Measurements from ENCODE around the gene OTULIN.

DNA sequence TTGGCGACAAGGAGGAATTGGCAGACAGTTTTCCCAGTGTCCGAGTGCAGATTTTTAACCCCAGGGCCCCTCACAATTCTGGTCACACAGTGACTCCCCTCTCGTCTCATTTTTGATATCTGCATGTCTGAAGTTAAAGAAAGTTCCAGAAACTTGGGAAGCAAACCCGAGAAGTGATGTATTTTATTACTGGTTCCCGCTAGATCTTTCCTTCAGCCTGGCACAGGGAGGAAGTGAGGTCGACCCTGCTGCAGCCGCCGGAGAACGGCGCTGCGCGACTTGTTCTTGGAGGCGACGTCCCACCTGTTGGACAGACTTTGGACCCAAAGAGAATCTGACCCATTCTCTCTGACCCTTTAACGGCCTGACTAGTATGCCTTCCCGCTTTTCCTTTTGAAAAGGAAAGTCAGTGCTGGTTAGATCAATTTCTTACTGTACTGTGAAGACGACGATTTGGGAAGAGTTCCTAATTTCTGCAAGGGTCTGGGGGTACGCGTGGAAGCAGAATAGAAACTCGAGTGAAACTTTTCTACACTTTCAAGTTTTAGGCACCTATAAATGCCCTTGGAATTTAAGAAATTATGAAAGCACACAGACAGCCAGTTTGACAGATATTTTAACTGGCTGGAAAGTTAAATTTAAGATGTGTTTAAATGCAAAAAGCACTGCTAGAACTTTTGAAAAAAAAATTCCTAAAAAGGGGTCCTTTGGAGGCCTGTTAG lies 744 bp downstream of the OTULIN start:
- TF ChIP-seq SIRT6 (IDR thresholded peaks at IDR 0.05; ENCODE audit: low read length) (no peak), YY1 (IDR thresholded peaks at IDR 0.05; ENCODE audit: low read depth, low read length) (no peak), KDM1A (IDR thresholded peaks at IDR 0.05; ENCODE audit: borderline replicate concordance, low read length) (no peak), CREB1 (IDR thresholded peaks at IDR 0.05) (no peak), EP300 (IDR thresholded peaks at IDR 0.05; ENCODE audit: borderline replicate concordance in 1 of 2, low read depth in 2 of 2, low read length in 2 of 2) (no peak)
- TF ChIP-seq, protein P1, sequence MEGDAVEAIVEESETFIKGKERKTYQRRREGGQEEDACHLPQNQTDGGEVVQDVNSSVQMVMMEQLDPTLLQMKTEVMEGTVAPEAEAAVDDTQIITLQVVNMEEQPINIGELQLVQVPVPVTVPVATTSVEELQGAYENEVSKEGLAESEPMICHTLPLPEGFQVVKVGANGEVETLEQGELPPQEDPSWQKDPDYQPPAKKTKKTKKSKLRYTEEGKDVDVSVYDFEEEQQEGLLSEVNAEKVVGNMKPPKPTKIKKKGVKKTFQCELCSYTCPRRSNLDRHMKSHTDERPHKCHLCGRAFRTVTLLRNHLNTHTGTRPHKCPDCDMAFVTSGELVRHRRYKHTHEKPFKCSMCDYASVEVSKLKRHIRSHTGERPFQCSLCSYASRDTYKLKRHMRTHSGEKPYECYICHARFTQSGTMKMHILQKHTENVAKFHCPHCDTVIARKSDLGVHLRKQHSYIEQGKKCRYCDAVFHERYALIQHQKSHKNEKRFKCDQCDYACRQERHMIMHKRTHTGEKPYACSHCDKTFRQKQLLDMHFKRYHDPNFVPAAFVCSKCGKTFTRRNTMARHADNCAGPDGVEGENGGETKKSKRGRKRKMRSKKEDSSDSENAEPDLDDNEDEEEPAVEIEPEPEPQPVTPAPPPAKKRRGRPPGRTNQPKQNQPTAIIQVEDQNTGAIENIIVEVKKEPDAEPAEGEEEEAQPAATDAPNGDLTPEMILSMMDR (IDR thresholded peaks at IDR 0.05; ENCODE audit: control extremely low read depth in 1 of 3, insufficient read depth in 1 of 3, low read depth in 1 of 3, low read length in 3 of 3), result no peak
